ENCODE results near the gene IPCEF1.
"Not testable (repeated sequence)": the region's sequence is repeated elsewhere in the genome, so short reads cannot be mapped to it uniquely, and the experiment has no call there.

The IPCEF1 gene

DNA sequence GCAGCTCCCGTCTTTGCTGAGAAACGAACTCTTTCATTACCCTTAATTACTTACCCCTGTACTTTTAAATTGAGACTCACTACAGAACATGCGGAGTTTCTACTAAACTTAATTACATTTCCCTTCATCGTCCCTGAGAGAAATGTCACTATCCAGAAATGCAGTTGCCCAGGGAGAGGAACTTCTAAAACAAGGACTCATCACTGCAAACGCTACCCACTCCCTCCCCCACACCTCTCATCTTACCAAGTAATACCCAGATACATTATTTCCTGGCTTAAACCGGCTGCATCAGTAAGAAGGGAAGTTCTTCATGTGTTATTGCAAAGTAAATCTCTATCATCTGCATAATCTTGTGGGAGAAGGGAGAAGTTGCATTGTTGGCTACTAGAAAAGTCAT is 138.3 kb downstream of the IPCEF1 start:
- no peaks in the 10 kb centered on the region for H3K9me3 ChIP-seq (ENCODE audit: control insufficient read depth, low read length)
- H3K4me1 ChIP-seq (ENCODE audit: control insufficient read depth, insufficient read depth, low read length): no peaks in the 10 kb centered on the region
- H3K9ac ChIP-seq (ENCODE audit: low read length): no peak overlapping the region
- no peak overlapping the region for H3K4me3 ChIP-seq (ENCODE audit: low read length)
- H3K36me3 ChIP-seq (ENCODE audit: control insufficient read depth, insufficient read depth, low read length): no peaks in the 10 kb centered on the region
- no peaks in the 10 kb centered on the region for H3K27me3 ChIP-seq (ENCODE audit: control insufficient read depth, insufficient read depth, low read length)

DNA sequence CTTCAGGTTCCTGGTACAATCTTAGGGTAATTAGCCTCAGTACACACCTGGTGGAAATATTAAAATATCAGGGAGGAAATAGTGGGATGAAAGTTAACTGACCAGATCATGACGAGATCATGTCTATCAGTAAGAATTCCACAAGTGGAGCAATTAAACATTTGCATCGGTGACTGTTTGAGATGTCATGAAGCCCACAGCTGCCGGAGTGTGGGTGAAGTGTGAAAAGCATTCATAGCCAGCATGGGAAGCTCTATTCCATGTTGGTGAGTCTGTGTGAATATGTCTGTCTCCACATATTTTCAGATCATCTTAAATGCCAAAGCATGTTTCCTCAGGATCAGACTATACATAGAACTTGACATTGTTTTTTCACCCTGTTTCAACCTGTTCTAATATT is 142.8 kb downstream of the IPCEF1 start:
- Histone ChIP-seq H3K9ac (ENCODE audit: low read length) (no peak overlapping the region), H3K27me3 (ENCODE audit: control insufficient read depth, insufficient read depth, low read length) (no peaks in the 10 kb centered on the region), H3K4me1 (ENCODE audit: control insufficient read depth, insufficient read depth, low read length) (no peaks in the 10 kb centered on the region), H3K36me3 (ENCODE audit: control insufficient read depth, insufficient read depth, low read length) (no peaks in the 10 kb centered on the region), H3K9me3 (ENCODE audit: control insufficient read depth, low read length) (no peaks in the 10 kb centered on the region), H3K4me3 (ENCODE audit: low read length) (no peak overlapping the region)

DNA sequence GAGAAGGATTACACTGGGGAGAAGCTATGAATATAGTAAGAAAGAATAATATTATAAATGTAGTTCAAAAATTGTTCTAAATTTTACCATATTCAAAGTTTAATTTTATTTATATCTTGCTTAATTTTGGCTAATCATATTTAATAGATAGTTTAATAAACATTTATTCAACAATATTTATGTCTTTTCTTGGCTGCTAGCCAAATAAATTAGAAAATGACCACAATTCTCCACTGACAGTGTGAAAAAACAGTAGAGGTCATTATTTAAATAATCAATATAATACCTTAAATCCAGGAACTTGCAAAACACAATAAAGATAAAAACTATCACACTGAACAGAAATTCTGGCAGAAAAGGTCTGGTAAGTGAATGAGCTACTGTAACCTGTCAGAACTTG is 145.9 kb downstream of the IPCEF1 start:
- Histone ChIP-seq H3K9me3 (ENCODE audit: control insufficient read depth, low read length) (no peaks in the 10 kb centered on the region), H3K27me3 (ENCODE audit: control insufficient read depth, insufficient read depth, low read length) (no peaks in the 10 kb centered on the region), H3K4me3 (ENCODE audit: low read length) (no peak overlapping the region), H3K4me1 (ENCODE audit: control insufficient read depth, insufficient read depth, low read length) (no peaks in the 10 kb centered on the region), H3K36me3 (ENCODE audit: control insufficient read depth, insufficient read depth, low read length) (no peaks in the 10 kb centered on the region), H3K9ac (ENCODE audit: low read length) (no peak overlapping the region)

DNA sequence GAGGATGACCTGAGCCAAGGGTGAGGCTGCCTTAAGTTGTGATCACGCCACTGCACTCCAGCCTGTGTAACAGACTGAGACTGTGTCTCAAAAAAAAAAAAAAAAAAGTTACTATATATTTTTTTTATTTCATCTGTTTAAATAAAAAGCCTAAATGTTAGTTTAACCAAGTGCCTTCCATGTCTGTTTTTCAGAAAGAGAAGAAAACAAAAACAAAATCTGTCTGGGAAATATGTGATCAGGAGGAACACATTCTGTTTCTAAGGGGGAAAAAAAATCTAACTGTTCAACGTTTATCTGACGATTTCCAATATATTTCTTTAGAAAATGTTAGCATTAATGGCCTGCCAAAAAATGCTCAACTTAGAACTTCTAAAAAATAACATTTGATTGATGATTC is 147.0 kb downstream of the IPCEF1 start:
- H3K4me1 ChIP-seq (ENCODE audit: control insufficient read depth, insufficient read depth, low read length): no peaks in the 10 kb centered on the region
- no peaks in the 10 kb centered on the region for H3K27me3 ChIP-seq (ENCODE audit: control insufficient read depth, insufficient read depth, low read length)
- H3K9ac ChIP-seq (ENCODE audit: low read length): no peak overlapping the region
- no peaks in the 10 kb centered on the region for H3K9me3 ChIP-seq (ENCODE audit: control insufficient read depth, low read length)
- no peaks in the 10 kb centered on the region for H3K36me3 ChIP-seq (ENCODE audit: control insufficient read depth, insufficient read depth, low read length)
- no peak overlapping the region for H3K4me3 ChIP-seq (ENCODE audit: low read length)

DNA sequence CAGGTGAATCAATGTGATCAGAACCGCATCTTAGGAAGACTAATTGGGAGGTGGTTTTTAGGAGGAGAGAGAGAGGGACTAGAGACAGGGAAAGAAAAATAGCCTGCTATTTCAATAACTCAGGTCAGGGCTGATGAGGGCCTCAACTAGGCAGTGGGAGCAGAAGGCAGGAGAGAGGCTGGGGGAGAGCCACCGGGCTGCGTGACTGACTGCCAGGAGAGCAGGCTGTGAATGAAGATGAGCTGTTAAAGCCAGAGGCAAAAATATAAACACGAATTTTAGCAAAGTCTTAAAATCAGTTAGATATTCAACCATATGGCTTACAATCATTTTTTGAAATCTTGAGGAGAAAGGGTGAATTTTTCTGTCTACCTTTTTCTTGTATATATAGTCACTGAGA is 149.6 kb downstream of the IPCEF1 start:
- H3K36me3 ChIP-seq (ENCODE audit: control insufficient read depth, insufficient read depth, low read length): no peaks in the 10 kb centered on the region
- no peak overlapping the region for H3K9ac ChIP-seq (ENCODE audit: low read length)
- no peak overlapping the region for H3K4me3 ChIP-seq (ENCODE audit: low read length)
- no peaks in the 10 kb centered on the region for H3K9me3 ChIP-seq (ENCODE audit: control insufficient read depth, low read length)
- H3K4me1 ChIP-seq (ENCODE audit: control insufficient read depth, insufficient read depth, low read length): peaks cover 7% of the 10 kb centered on the region
- H3K27me3 ChIP-seq (ENCODE audit: control insufficient read depth, insufficient read depth, low read length): no peaks in the 10 kb centered on the region

DNA sequence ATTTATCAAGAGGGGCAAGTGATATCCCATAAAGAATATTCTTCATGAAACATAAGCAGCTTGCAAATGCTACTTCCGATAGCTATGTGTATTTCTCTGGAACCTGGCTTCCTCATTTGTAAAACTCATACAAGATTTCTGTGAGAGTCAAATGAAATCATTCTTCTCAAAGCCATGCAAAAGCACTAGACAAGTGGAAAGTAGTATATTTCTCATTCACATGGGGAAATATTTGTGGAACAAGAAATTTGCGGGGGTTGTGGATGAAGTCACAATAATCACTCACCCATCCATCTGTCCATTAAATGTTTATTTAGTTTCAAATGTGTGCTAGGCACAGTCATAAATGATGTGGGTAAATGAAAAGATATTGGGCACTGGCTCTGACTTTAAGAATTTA is 150.5 kb downstream of the IPCEF1 start:
- Histone ChIP-seq H3K36me3 (ENCODE audit: control insufficient read depth, insufficient read depth, low read length) (no peaks in the 10 kb centered on the region), H3K9ac (ENCODE audit: low read length) (no peak overlapping the region), H3K27me3 (ENCODE audit: control insufficient read depth, insufficient read depth, low read length) (no peaks in the 10 kb centered on the region), H3K4me3 (ENCODE audit: low read length) (no peak overlapping the region), H3K4me1 (ENCODE audit: control insufficient read depth, insufficient read depth, low read length) (peaks cover 7% of the 10 kb centered on the region), H3K9me3 (ENCODE audit: control insufficient read depth, low read length) (no peaks in the 10 kb centered on the region)

DNA sequence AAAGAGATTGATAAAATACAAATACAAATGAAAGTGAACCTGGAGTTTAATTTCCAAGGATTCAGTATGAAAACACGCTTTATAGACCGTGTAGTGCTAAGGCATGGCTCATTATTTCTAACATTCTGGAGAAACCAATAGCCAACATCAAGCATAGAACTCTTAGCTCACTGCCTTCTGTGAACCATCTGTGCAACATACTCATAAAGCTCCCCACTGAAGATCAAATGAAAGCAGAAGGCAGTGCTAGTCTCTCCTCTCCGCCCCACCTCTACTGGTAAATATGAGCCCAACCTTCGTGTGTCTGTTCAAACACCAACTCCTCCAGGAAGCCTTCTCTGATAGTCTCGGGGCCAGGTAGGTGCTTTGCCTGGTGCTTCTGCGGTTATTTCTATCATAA is 153.6 kb downstream of the IPCEF1 start:
- Histone ChIP-seq H3K27me3 (ENCODE audit: control insufficient read depth, insufficient read depth, low read length) (no peaks in the 10 kb centered on the region), H3K4me3 (ENCODE audit: low read length) (no peak overlapping the region), H3K4me1 (ENCODE audit: control insufficient read depth, insufficient read depth, low read length) (peaks cover 7% of the 10 kb centered on the region), H3K9ac (ENCODE audit: low read length) (no peak overlapping the region), H3K36me3 (ENCODE audit: control insufficient read depth, insufficient read depth, low read length) (no peaks in the 10 kb centered on the region), H3K9me3 (ENCODE audit: control insufficient read depth, low read length) (no peaks in the 10 kb centered on the region)

DNA sequence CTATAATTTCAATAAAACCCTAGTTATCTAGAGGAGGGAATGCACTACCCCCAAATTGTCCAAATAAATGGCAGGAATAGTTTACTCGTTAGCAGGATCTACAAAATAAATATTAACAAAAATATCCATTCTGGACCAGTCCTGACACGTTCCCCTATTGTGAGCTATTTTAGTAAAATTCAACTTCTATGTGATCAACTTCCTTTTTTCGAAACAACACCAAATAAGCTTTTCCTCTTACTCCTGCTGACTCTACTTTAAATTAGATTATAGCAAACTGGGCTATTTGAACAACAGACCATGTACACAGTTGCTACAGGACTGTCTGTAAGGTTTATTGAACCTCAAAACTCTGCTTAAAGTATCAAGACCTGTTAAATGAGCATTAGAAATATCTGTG is 154.3 kb downstream of the IPCEF1 start:
- Histone ChIP-seq H3K27me3 (ENCODE audit: control insufficient read depth, insufficient read depth, low read length) (no peaks in the 10 kb centered on the region), H3K9me3 (ENCODE audit: control insufficient read depth, low read length) (no peaks in the 10 kb centered on the region), H3K4me3 (ENCODE audit: low read length) (no peak overlapping the region), H3K4me1 (ENCODE audit: control insufficient read depth, insufficient read depth, low read length) (peaks cover 7% of the 10 kb centered on the region), H3K9ac (ENCODE audit: low read length) (no peak overlapping the region), H3K36me3 (ENCODE audit: control insufficient read depth, insufficient read depth, low read length) (no peaks in the 10 kb centered on the region)

DNA sequence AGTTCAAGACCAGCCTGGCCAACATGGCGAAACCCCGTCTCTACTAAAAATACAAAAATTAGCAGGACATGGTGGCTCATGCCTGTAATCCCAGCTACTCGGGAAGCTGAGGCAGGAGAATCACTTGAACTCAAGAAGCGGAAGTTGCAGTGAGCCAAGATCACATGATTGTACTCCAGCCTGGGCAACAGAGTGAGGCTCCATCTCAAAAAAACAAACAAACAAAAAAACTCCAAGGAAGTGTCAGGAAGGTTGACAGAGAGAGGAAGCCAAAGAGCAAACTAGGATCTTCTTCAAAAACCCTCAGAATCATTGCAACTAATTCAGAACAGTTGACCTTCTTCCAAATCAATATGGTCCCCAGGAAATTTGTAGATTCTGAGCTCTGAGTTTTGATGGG is 154.9 kb downstream of the IPCEF1 start:
- H3K4me1 ChIP-seq (ENCODE audit: control insufficient read depth, insufficient read depth, low read length); H3K27me3 ChIP-seq (ENCODE audit: control insufficient read depth, insufficient read depth, low read length); H3K4me3 ChIP-seq (ENCODE audit: low read length); H3K9me3 ChIP-seq (ENCODE audit: control insufficient read depth, low read length); H3K9ac ChIP-seq (ENCODE audit: low read length); H3K36me3 ChIP-seq (ENCODE audit: control insufficient read depth, insufficient read depth, low read length): not testable (repeated sequence)

DNA sequence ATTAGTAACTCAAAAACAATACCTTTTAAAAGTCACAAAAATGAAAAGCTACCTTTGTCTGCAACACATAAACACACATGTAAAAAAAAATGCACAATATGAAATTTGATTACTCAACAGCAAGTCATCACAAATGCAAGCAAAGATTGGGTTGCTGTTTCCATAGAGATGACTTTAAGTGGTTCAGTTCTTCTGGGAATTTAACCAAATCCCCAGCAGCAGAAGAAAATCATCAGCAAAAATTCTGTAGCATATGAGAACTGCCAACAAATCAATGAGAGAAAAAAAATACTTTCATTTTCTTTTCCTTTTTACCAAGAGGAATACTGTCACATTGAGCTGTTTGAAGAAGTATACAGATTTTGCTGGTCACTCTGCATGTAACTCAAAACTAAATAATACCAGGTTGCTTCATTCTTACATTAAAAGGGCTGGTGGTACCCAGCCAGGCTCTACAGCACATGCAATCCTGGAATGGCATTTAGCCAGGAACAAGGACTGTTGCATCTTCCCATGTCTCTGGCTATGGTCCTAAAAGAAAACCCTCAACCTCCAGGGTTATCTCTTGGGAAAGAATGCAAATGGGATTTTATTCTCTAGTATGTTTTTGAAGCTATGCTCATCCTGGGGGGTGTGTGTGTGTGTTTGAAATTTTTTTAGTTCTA is 159.3 kb downstream of the IPCEF1 start:
- Histone ChIP-seq H3K27me3 (ENCODE audit: control insufficient read depth, insufficient read depth, low read length) (no peaks in the 10 kb centered on the region), H3K9ac (ENCODE audit: low read length) (no peak overlapping the region), H3K9me3 (ENCODE audit: control insufficient read depth, low read length) (no peaks in the 10 kb centered on the region), H3K36me3 (ENCODE audit: control insufficient read depth, insufficient read depth, low read length) (no peaks in the 10 kb centered on the region), H3K4me1 (ENCODE audit: control insufficient read depth, insufficient read depth, low read length) (no peaks in the 10 kb centered on the region), H3K4me3 (ENCODE audit: low read length) (no peak overlapping the region)

DNA sequence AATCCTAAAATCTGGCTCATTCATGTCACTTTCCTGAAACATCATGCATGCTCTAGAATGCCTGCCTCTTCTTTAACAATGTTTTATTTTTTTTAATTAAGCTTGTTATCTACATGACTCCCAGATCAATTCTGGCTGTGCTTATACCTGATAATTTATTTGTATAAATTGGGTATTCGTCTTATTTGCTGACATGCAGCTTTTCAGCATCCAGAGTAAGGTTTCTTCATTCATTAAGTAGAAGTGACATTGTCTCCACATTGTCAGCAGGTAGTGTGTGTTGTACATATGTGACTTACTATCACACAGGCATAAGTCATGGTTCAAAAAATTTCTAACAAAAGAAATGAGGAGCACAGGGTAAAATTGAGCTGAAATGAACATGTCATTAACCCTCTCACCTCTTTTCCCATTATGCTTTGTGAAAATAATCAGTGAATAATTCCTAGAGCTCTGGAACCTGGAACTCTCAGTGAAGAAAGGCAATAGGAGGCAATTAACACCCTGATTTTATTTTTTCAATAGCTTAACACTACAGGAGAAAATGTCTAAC is 160.2 kb downstream of the IPCEF1 start:
- Histone ChIP-seq H3K4me1 (ENCODE audit: control insufficient read depth, insufficient read depth, low read length) (no peaks in the 10 kb centered on the region), H3K27me3 (ENCODE audit: control insufficient read depth, insufficient read depth, low read length) (no peaks in the 10 kb centered on the region), H3K9me3 (ENCODE audit: control insufficient read depth, low read length) (no peaks in the 10 kb centered on the region), H3K36me3 (ENCODE audit: control insufficient read depth, insufficient read depth, low read length) (no peaks in the 10 kb centered on the region), H3K9ac (ENCODE audit: low read length) (no peak overlapping the region), H3K4me3 (ENCODE audit: low read length) (no peak overlapping the region)

DNA sequence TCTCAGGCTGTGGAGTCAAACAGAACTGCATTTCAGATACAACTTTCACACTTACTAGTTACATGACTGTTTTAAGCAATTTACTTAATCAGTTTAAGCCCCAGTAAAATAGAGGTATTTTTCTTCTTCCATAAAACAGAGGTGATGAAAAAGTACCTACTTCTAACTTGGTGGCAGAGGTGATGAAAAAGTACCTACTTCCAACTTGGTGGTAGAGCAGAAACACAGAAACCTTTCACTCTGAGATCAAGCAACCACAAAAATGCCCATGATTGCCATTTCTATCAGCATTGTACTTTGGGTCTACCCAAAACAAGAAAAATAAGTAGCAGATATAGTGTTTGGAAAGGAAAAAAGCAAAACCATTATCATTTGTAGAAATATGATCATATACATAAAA is 168.9 kb downstream of the IPCEF1 start:
- Histone ChIP-seq H3K9ac (ENCODE audit: low read length) (no peak overlapping the region), H3K27me3 (ENCODE audit: control insufficient read depth, insufficient read depth, low read length) (no peaks in the 10 kb centered on the region), H3K36me3 (ENCODE audit: control insufficient read depth, insufficient read depth, low read length) (no peaks in the 10 kb centered on the region), H3K4me1 (ENCODE audit: control insufficient read depth, insufficient read depth, low read length) (peaks cover 10% of the 10 kb centered on the region), H3K9me3 (ENCODE audit: control insufficient read depth, low read length) (no peaks in the 10 kb centered on the region), H3K4me3 (ENCODE audit: low read length) (no peak overlapping the region)

DNA sequence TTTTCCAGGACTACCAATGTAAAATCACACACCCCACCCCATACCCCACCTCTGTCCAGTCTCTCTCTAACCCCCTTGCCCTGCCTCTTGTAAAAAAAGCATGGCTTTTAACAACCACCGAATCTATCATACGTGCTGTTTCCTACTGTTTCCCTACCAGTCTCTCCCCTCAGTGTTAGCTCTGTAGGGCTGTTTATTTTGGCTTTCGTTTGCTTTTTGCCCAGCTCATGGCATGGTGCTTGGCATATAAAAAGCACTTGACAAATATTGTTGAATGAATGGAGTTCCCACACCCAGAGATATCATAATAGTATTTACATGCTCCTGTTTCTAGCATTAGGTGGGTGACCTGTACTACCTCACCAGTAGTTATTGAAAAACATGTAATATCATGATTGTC is 169.4 kb downstream of the IPCEF1 start:
- Histone ChIP-seq H3K9ac (ENCODE audit: low read length) (no peak overlapping the region), H3K27me3 (ENCODE audit: control insufficient read depth, insufficient read depth, low read length) (no peaks in the 10 kb centered on the region), H3K36me3 (ENCODE audit: control insufficient read depth, insufficient read depth, low read length) (no peaks in the 10 kb centered on the region), H3K4me3 (ENCODE audit: low read length) (no peak overlapping the region), H3K9me3 (ENCODE audit: control insufficient read depth, low read length) (no peaks in the 10 kb centered on the region), H3K4me1 (ENCODE audit: control insufficient read depth, insufficient read depth, low read length) (peaks cover 10% of the 10 kb centered on the region)

All from mucosa of stomach (tissue), 1 donor.